Chondrocyte (in vitro differentiated cells): ENCODE measurements around the gene UGT2A3. TPM values are rescaled to one million over a fixed set of nuclear protein-coding genes. Genes with fewer than 3 reads are reported as not detected.
"Not testable (repeated sequence)": the region's sequence is repeated elsewhere in the genome, so short reads cannot be mapped to it uniquely, and the experiment has no call there.

ENCODE experiments used
- DNase-seq: peaks from one replicate; pipeline ENCODE4 v3.0.0; 2021; ENCODE audit warnings: mixed read lengths, low spot score
- H3K27ac Mint-ChIP-seq: one replicate; pipeline ENCODE4 v1.8.0; 2021; ENCODE audit warnings: mild to moderate bottlenecking, moderate library complexity, mixed read lengths; ENCODE audit not compliant: unreplicated experiment
- H3K27me3 Mint-ChIP-seq: 2 replicates; pipeline ENCODE4 v1.8.0; 2021; ENCODE audit warnings: low read depth, mixed read lengths
- H3K36me3 Mint-ChIP-seq: 2 replicates; pipeline ENCODE4 v1.8.0; 2021; ENCODE audit warnings: low read depth, mixed read lengths
- H3K4me1 Mint-ChIP-seq: 2 replicates; pipeline ENCODE4 v1.8.0; 2021; ENCODE audit warnings: low read depth, mild to moderate bottlenecking, mixed read lengths
- H3K4me3 Mint-ChIP-seq: one replicate; pipeline ENCODE4 v1.8.0; 2021; ENCODE audit warnings: mild to moderate bottlenecking, moderate library complexity, mixed read lengths; ENCODE audit not compliant: unreplicated experiment
- H3K9me3 Mint-ChIP-seq: 2 replicates; pipeline ENCODE4 v1.8.0; 2021; ENCODE audit warnings: low read depth, mixed read lengths
- total RNA-seq: library from RNA; stranded (reverse); gene quantifications from 3 replicates; pipeline ENCODE4 v1.2.1, GENCODE V29; 2021
- TF ChIP-seq, protein P1 (sequence below): fragments of 200-600 bp; sonication (generic); IDR thresholded peaks from 2 replicates; pipeline ENCODE4 v1.5.0; 2021; ENCODE audit warnings: antibody characterized with exemption, mild to moderate bottlenecking, moderate library complexity

The UGT2A3 gene
- total RNA-seq, 1 donor from 2014 or later: not detected

DNA sequence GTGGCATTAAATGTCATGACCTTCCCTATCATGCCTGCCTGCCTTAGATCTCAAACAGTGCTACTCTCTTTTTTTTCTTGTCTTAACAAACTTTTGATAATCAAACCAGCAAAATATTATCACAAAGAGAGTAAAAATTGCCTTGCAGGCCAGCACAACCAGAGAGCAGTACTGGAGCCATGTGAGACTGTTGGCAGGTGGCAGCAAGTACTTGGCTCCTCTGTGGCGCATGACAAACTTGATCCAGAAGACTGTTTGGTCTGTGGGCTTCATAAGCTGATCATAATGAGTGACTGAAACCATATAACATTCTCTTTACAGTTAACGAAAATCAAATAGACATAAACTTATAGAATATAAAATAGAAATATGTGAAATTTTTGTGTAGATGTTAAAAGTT lies 33.3 kb upstream of the UGT2A3 start:
- H3K27ac Mint-ChIP-seq: no peak overlapping the region
- TF ChIP-seq, protein P1, sequence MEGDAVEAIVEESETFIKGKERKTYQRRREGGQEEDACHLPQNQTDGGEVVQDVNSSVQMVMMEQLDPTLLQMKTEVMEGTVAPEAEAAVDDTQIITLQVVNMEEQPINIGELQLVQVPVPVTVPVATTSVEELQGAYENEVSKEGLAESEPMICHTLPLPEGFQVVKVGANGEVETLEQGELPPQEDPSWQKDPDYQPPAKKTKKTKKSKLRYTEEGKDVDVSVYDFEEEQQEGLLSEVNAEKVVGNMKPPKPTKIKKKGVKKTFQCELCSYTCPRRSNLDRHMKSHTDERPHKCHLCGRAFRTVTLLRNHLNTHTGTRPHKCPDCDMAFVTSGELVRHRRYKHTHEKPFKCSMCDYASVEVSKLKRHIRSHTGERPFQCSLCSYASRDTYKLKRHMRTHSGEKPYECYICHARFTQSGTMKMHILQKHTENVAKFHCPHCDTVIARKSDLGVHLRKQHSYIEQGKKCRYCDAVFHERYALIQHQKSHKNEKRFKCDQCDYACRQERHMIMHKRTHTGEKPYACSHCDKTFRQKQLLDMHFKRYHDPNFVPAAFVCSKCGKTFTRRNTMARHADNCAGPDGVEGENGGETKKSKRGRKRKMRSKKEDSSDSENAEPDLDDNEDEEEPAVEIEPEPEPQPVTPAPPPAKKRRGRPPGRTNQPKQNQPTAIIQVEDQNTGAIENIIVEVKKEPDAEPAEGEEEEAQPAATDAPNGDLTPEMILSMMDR: no peak
- DNase-seq: no peak
- no peak overlapping the region for H3K4me3 Mint-ChIP-seq
- H3K27me3 Mint-ChIP-seq: peaks cover 7% of the 10 kb centered on the region
- peaks cover 11% of the 10 kb centered on the region for H3K9me3 Mint-ChIP-seq
- H3K36me3 Mint-ChIP-seq: no peaks in the 10 kb centered on the region
- H3K4me1 Mint-ChIP-seq: no peaks in the 10 kb centered on the region

DNA sequence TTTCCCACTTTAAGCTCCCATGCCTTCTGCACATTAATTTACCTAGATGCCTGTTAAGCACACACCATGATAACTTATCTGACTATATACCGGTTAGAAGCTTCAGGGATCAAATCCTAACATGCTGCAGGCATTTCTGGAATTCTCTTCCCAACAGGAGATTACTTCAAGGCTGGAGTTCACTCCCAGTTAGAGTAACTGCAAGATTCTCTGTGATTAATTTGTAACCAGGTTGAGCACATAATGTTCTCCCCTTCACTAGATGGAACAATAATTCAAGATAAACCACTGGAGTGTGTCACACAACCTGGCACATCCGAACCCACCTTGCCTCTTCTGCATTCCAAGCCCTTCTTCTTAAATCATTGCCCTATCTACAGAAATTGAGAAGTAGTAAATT lies 11.8 kb upstream of the UGT2A3 start:
- Mint-ChIP-seq H3K36me3 (no peaks in the 10 kb centered on the region), H3K27me3 (peaks cover 5% of the 10 kb centered on the region), H3K9me3 (peaks cover 7% of the 10 kb centered on the region), H3K4me1 (peaks cover 6% of the 10 kb centered on the region), H3K4me3 (no peak overlapping the region), H3K27ac (no peak overlapping the region)
- DNase-seq: no peak
- TF ChIP-seq, protein P1: no peak

DNA sequence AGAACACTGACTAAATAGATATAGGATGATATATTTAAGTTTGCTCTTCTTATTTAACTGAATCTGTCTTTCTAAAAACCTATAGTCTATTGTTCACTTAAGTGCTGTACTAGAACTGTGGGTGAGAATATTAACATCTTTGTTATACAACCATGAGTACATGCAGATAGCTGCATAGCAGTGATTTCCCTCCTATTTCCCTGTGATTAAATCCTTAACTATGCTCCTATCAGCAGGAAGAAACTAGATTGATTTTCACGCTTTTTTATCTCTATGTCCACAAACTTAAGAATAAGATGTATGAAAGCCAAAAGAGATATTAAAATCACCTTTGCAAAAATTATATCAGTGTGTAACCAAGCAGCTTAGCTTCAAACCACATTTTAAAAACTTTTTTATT lies 11.3 kb upstream of the UGT2A3 start:
- H3K9me3 Mint-ChIP-seq: peaks cover 7% of the 10 kb centered on the region

DNA sequence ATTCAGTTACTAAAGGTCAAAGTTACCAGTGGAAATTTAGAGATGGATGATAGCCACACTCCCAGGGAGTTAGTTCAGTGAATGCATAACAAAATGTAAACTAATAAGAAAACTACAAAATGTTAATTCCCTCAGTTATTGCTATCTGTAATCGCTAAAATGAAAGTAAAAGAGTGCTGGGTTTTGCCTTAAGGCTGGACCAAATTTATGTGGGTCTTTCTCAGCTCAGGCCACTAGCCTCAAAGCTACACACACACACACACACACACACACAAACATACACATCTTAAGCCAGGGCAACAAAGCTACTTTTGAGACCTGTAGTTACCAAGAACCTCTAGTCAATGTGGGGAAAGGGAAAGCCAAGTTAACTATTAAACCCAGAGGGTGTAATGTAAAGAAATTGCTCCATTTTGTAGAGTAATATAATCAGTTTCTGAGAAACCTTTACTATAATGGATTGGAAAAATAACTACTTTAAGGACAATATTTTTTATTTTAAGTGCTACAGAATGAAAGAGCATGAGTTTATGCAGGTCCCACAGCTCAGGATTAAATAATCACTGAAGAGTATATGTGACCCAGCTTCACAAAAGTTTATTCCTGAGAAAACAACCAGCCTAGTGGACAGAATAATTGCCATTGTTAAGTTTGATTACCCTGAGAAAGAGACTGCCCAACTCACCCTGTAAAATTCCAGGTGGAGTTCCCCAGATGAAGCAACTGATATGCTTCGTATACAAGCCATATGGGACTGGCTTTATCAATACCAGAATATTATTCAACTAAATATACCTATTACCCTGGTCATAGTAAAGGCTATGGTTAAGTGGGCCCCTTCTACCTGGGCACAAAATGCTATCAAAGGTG lies 8.9 kb upstream of the UGT2A3 start:
- TF ChIP-seq, protein P1: no peak
- peaks cover 6% of the 10 kb centered on the region for H3K4me1 Mint-ChIP-seq
- no peak for DNase-seq
- H3K27me3 Mint-ChIP-seq: no peaks in the 10 kb centered on the region
- no peak overlapping the region for H3K4me3 Mint-ChIP-seq
- H3K9me3 Mint-ChIP-seq: peaks cover 5% of the 10 kb centered on the region
- H3K27ac Mint-ChIP-seq: no peak overlapping the region
- H3K36me3 Mint-ChIP-seq: no peaks in the 10 kb centered on the region

More for the DNA sequence above, 11.3 kb upstream of the UGT2A3 start:
- Mint-ChIP-seq H3K27me3 (peaks cover 3% of the 10 kb centered on the region), H3K4me3 (no peak overlapping the region), H3K36me3 (no peaks in the 10 kb centered on the region), H3K4me1 (peaks cover 6% of the 10 kb centered on the region), H3K27ac (no peak overlapping the region)
- TF ChIP-seq, protein P1: no peak
- no peak for DNase-seq

DNA sequence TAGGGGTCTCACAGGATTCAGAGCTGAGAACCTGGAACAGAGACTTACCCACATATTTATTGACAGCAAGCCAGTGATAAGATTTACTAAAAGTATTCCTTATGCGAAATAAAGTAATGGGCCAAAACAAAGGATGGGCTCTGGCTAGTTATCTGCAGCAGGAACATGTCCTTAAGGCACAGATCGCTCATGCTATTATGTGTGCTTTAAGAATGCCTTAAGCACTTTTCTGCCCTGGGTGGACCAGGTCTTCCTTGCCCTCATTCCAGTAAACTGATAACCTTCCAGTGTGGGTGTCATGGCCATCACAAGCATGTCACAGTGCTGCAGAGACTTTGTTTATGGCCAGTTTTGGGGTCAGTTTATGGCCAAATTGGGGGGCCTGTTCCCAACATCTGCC lies 7.5 kb upstream of the UGT2A3 start:
- H3K27ac Mint-ChIP-seq, DNase-seq, H3K36me3 Mint-ChIP-seq, H3K27me3 Mint-ChIP-seq, H3K9me3 Mint-ChIP-seq, H3K4me1 Mint-ChIP-seq, H3K4me3 Mint-ChIP-seq: not testable (repeated sequence)

DNA sequence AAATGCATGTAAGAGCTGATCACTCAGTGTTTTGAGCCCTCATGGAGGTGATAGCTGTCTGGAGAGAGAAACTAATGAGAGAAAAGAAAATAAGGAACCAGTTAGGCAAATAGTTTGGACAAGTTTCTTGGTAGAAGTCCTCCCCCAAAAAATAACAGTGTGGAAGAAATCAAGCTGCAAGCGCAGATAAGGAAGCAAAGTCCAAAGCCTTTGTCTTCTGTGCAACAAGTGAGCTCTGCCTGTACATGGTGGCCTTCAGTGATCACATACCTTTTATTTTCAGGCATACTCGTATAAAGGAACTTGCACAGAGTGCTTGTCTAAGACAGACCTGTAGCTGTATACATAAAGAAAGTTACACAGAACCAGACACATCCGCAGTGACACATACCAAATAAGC lies 2.5 kb upstream of the UGT2A3 start:
- no peak for DNase-seq
- Mint-ChIP-seq H3K27ac (no peak overlapping the region), H3K4me3 (no peak overlapping the region), H3K36me3 (no peaks in the 10 kb centered on the region), H3K9me3 (no peaks in the 10 kb centered on the region), H3K27me3 (no peaks in the 10 kb centered on the region), H3K4me1 (peaks cover 3% of the 10 kb centered on the region)
- TF ChIP-seq, protein P1: no peak
